Measurements from ENCODE around the gene INTS12.
"Not testable (repeated sequence)": the region's sequence is repeated elsewhere in the genome, so short reads cannot be mapped to it uniquely, and the experiment has no call there.

Gene INTS12

GRCh38 chr4:105708181-105709080 lies at the start of gene INTS12, which contains the start of gene GSTCD:
Gene INTS12 (minus strand): TSS chr4:105708689. CDS start chr4:105700005, 8,684 bp downstream.
Gene GSTCD (plus strand): TSS chr4:105708784. CDS start chr4:105717614, 8,830 bp downstream.
- peak; percentile 82 for DNase-seq

GRCh38 chr4:105755375-105755774 lies 46.9 kb upstream of the INTS12 start:
- DNase-seq, result no peak

GRCh38 chr4:105753361-105753760 lies 44.9 kb upstream of the INTS12 start:
- no peak for DNase-seq

- no peak for DNase-seq
These were observed 43.3 kb upstream of the INTS12 start for GRCh38 chr4:105751718-105752299.

- DNase-seq, result no peak
These were observed 39.7 kb upstream of the INTS12 start for GRCh38 chr4:105748222-105748621.

GRCh38 chr4:105741548-105741947 lies 33.1 kb upstream of the INTS12 start:
- no peak for DNase-seq

GRCh38 chr4:105735217-105735616 lies 26.7 kb upstream of the INTS12 start:
- DNase-seq, result not testable (repeated sequence)

- DNase-seq, result not testable (repeated sequence)
These were observed 21.4 kb upstream of the INTS12 start for GRCh38 chr4:105729895-105730294.

GRCh38 chr4:105725623-105726022 lies 17.1 kb upstream of the INTS12 start:
- DNase-seq, result no peak

- DNase-seq, result no peak
These were observed 10.7 kb upstream of the INTS12 start for GRCh38 chr4:105719204-105719603.

GRCh38 chr4:105715692-105716278 lies 7.3 kb upstream of the INTS12 start:
- DNase-seq, result peak; percentile 33

GRCh38 chr4:105714932-105715331 lies 6.4 kb upstream of the INTS12 start:
- DNase-seq, result no peak

- no peak for DNase-seq
These were observed 5.6 kb upstream of the INTS12 start for GRCh38 chr4:105714071-105714521.

- no peak for DNase-seq
These were observed 4.3 kb upstream of the INTS12 start for GRCh38 chr4:105712766-105713165.

- no peak for DNase-seq
These were observed 2.2 kb upstream of the INTS12 start for GRCh38 chr4:105710678-105711077.

- DNase-seq, result no peak
These were observed 1.6 kb upstream of the INTS12 start for GRCh38 chr4:105710012-105710600.

- no peak for DNase-seq
These were observed 577 bp upstream of the INTS12 start for GRCh38 chr4:105709081-105709450.

- DNase-seq, result no peak
These were observed 708 bp downstream of the INTS12 start for GRCh38 chr4:105707782-105708180.

GRCh38 chr4:105698607-105699006 lies 9.9 kb downstream of the INTS12 start:
- no peak for DNase-seq

- not testable (repeated sequence) for DNase-seq
These were observed 12.7 kb downstream of the INTS12 start for GRCh38 chr4:105695832-105696231.

- not testable (repeated sequence) for DNase-seq
These were observed 13.7 kb downstream of the INTS12 start for GRCh38 chr4:105694812-105695211.

- no peak for DNase-seq
These were observed 21.9 kb downstream of the INTS12 start for GRCh38 chr4:105686571-105686970.

GRCh38 chr4:105683038-105683437 lies 25.5 kb downstream of the INTS12 start:
- no peak for DNase-seq

Data from NCI-H1105 treated with DMSO at 0.1 percent for 48 hours (cell line).